HepG2 (cell line): Measurements from ENCODE around the gene DCAF8. TPM values are rescaled to one million over a fixed set of nuclear protein-coding genes. Genes with fewer than 3 reads are reported as not detected.

Experiments
- ATAC-seq: fragments of 200-7000 bp; cut with Tn5 transposase; 3 replicates; pipeline ENCODE4 v1.9.1; 2020; ENCODE audit warnings: mild to moderate bottlenecking, moderate library complexity
- BruUV-seq: library from RNA; stranded (reverse); fragments of 400-500 nt; replicated peaks from 2 replicates; lab custom pipeline; 2021; lab: Mats Ljungman, UMichigan
- CTCF ChIA-PET: fragments of 300-600 bp; formaldehyde crosslinking; extraction: SDS; loops from one replicate; lab custom pipeline; 2021; ENCODE audit warnings: low total read pairs, inconsistent platforms, low intra/inter-chr PET ratio; lab: Yijun Ruan, JAX
- POLR2A ChIA-PET: fragments of 350-600 bp; sonication (Branson Sonifier 250); formaldehyde crosslinking; loops from one replicate; lab custom pipeline; 2020; ENCODE audit warnings: antibody characterized with exemption, inconsistent platforms; lab: Yijun Ruan, JAX
- DNase-seq: peaks from one replicate; pipeline ENCODE4 v3.0.0-alpha.2; 2015; ENCODE audit warnings: low spot score
- FAIRE-seq: peaks from 3 replicates; lab custom pipeline; 2011; peaks lifted over from hg19 to GRCh38; lab: Jason Lieb, UNC
- H2AFZ ChIP-seq: one replicate; pipeline ENCODE4 v1.6.1; 2011; ENCODE audit warnings: low read length, inconsistent platforms
- H3K27ac ChIP-seq: fragments of 300-600 bp; 3 replicates; pipeline ENCODE4 v1.8.0; 2011; ENCODE audit warnings: mixed run types, mild to moderate bottlenecking, mixed read lengths, low read length, inconsistent platforms; ENCODE audit not compliant: insufficient read depth; ENCODE audit errors: extremely low read length
- H3K27me3 ChIP-seq, 2 experiments: fragments of 200-600 bp in 1 of 2; 2 replicates in 1 of 2; 3 replicates in 1 of 2; pipeline versions ENCODE4 v1.6.0 to v1.8.0; 2011; ENCODE audit warnings: low read length in 2 of 2, mild to moderate bottlenecking in 2 of 2, moderate library complexity in 2 of 2, inconsistent platforms in 1 of 2; ENCODE audit not compliant: insufficient read depth in 2 of 2, control insufficient read depth in 1 of 2
- H3K36me3 ChIP-seq, 2 experiments: fragments of 200-600 bp in 1 of 2; replicated peaks in 1 of 2; 2 replicates in 1 of 2; 3 replicates in 1 of 2; pipeline versions ENCODE4 v1.5.1 to v1.8.0; 2011; ENCODE audit warnings: low read length in 2 of 2, inconsistent platforms in 1 of 2; ENCODE audit not compliant: insufficient read depth in 2 of 2, control insufficient read depth in 1 of 2
- H3K4me1 ChIP-seq: 2 replicates; pipeline ENCODE4 v1.5.1; 2012; ENCODE audit warnings: low read length, inconsistent platforms; ENCODE audit not compliant: insufficient read depth
- H3K4me2 ChIP-seq: 2 replicates; pipeline ENCODE4 v1.6.0; 2011; ENCODE audit warnings: low read depth, low read length, inconsistent platforms
- H3K4me3 ChIP-seq, 3 experiments: fragments of 200-600 bp in 1 of 3; sonication (generic), shearing (Covaris generic) in 1 of 3; replicated peaks in 1 of 3; 2 replicates each; pipeline ENCODE4 v1.5.1; 2011 to 2016; ENCODE audit warnings: low read length in 3 of 3, inconsistent platforms in 2 of 3, low read depth in 2 of 3, mild to moderate bottlenecking in 2 of 3, control low read depth in 1 of 3, mixed read lengths in 1 of 3; ENCODE audit not compliant: insufficient read depth in 1 of 3
- H3K79me2 ChIP-seq: one replicate; pipeline ENCODE4 v1.6.1; 2011; ENCODE audit warnings: low read length, inconsistent platforms; ENCODE audit not compliant: insufficient read depth
- H3K9ac ChIP-seq: 2 replicates; pipeline ENCODE4 v1.6.0; 2011; ENCODE audit warnings: mild to moderate bottlenecking, low read depth, low read length, inconsistent platforms; ENCODE audit not compliant: insufficient read depth
- H3K9me3 ChIP-seq: 2 replicates; pipeline ENCODE4 v1.5.1; 2012; ENCODE audit warnings: mild to moderate bottlenecking, low read length
- H4K20me1 ChIP-seq: 2 replicates; pipeline ENCODE4 v1.6.0; 2011; ENCODE audit warnings: inconsistent platforms, mild to moderate bottlenecking, low read length, moderate library complexity; ENCODE audit not compliant: insufficient read depth
- AGO1 ChIP-seq: fragments of 200-400 bp; formaldehyde crosslinking; IDR thresholded peaks from 2 replicates; pipeline ENCODE4 v1.6.1; 2017; ENCODE audit warnings: mild to moderate bottlenecking, low read depth, low read length, moderate library complexity; ENCODE audit not compliant: poor library complexity, severe bottlenecking
- IRF2 ChIP-seq: IDR thresholded peaks from 2 replicates; pipeline ENCODE4 v1.6.1; 2018; ENCODE audit warnings: missing genetic modification reagents, missing compliant biosample characterization
- MEIS2 ChIP-seq: sonication (generic); formaldehyde crosslinking; IDR thresholded peaks from 2 replicates; pipeline ENCODE4 v1.9.0; 2021; ENCODE audit warnings: mild to moderate bottlenecking, missing genetic modification reagents
- POLR2G ChIP-seq: fragments of 200-400 bp; formaldehyde crosslinking; IDR thresholded peaks from 2 replicates; pipeline ENCODE4 v1.6.1; 2018; ENCODE audit warnings: mild to moderate bottlenecking, low read depth, low read length, moderate library complexity
- SRF ChIP-seq: IDR thresholded peaks from 2 replicates; pipeline ENCODE4 v1.6.1; 2011; ENCODE audit warnings: mild to moderate bottlenecking, low read depth, low read length, moderate library complexity
- TBX2 ChIP-seq: sonication (generic); formaldehyde crosslinking; IDR thresholded peaks from 2 replicates; pipeline ENCODE4 v1.5.0; 2020; ENCODE audit warnings: missing genetic modification reagents, mild to moderate bottlenecking, borderline replicate concordance
- TSC22D2 ChIP-seq: sonication (generic); formaldehyde crosslinking; IDR thresholded peaks from 2 replicates; pipeline ENCODE4 v1.5.1; 2020; ENCODE audit warnings: missing genetic modification reagents, mild to moderate bottlenecking, borderline replicate concordance
- ZBTB20 ChIP-seq: sonication (generic); formaldehyde crosslinking; IDR thresholded peaks from 2 replicates; pipeline ENCODE4 v1.8.1; 2023; ENCODE audit warnings: missing genetic modification reagents, low read depth, mild to moderate bottlenecking, borderline replicate concordance
- ZC3H4 ChIP-seq: sonication (generic); formaldehyde crosslinking; IDR thresholded peaks from 2 replicates; pipeline ENCODE4 v1.4.0; 2020; ENCODE audit warnings: missing genetic modification reagents, borderline replicate concordance
- ZNF253 ChIP-seq: sonication (generic); formaldehyde crosslinking; IDR thresholded peaks from 2 replicates; pipeline ENCODE4 v1.8.0; 2022; ENCODE audit warnings: mild to moderate bottlenecking, missing genetic modification reagents, borderline replicate concordance
- ZNF441 ChIP-seq: sonication (generic); formaldehyde crosslinking; IDR thresholded peaks from 2 replicates; pipeline ENCODE4 v1.7.0; 2021; ENCODE audit warnings: missing genetic modification reagents, borderline replicate concordance
- ZNF546 ChIP-seq: sonication (generic); formaldehyde crosslinking; conservative IDR thresholded peaks from 2 replicates; pipeline ENCODE4 v1.8.1; 2023; ENCODE audit warnings: mild to moderate bottlenecking, missing genetic modification reagents
- ZNF790 ChIP-seq: sonication (generic); formaldehyde crosslinking; IDR thresholded peaks from 2 replicates; pipeline ENCODE4 v1.8.0; 2022; ENCODE audit warnings: missing genetic modification reagents, mild to moderate bottlenecking, borderline replicate concordance
- WGBS: methylation state at CpG from one replicate; pipeline ENCODE4 v1.1.6; 2017; ENCODE audit warnings: low lambda C conversion rate; 5-methylcytosine and 5-hydroxymethylcytosine counted together
- in situ Hi-C: cut with HindIII; loops from 2 replicates; pipeline ENCODE4 v1.10.0; 2017; ENCODE audit warnings: low pct_unique_long_range_greater_than_20kb; ENCODE audit not compliant: extremely low pct_ligation_motif_present
- intact Hi-C: fragments of 100-400 bp; cut with micrococcal nuclease; formaldehyde crosslinking; loops from one replicate; pipeline ENCODE4 v1.10.0; 2022; ENCODE audit not compliant: unreplicated experiment
- polyA plus RNA-seq, 8 experiments: library from polyadenylated mRNA; depleted of rRNA in 3 of 8; stranded (reverse) in 7 of 8; unstranded in 1 of 8; fragments of >200 nt; fragmentation: Illumina TruSeq in 4 of 8; extraction: Trizol in 4 of 8; gene quantifications; 2 replicates each; pipeline versions ENCODE4 v1.2.1 to v1.2.3, GENCODE V29; 2011 to 2016; ENCODE audit warnings: low read depth in 4 of 8, missing spikeins in 1 of 8, mixed read lengths in 1 of 8; ENCODE audit not compliant: insufficient read depth in 1 of 8
- total RNA-seq, 5 experiments: library from RNA; depleted of rRNA; stranded (reverse); fragments of >200 nt; fragmentation: Illumina TruSeq; extraction: Trizol; gene quantifications; 2 replicates each; pipeline ENCODE4 v1.2.3, GENCODE V29; 2016; ENCODE audit warnings: low read depth in 1 of 5
- TF ChIP-seq, protein P1 (sequence below): sonication (generic); formaldehyde crosslinking; IDR thresholded peaks from 2 replicates; pipeline ENCODE4 v1.5.0; 2020; ENCODE audit warnings: mild to moderate bottlenecking, missing genetic modification reagents, borderline replicate concordance
- TF ChIP-seq, protein P2 (sequence below): sonication (generic); formaldehyde crosslinking; IDR thresholded peaks from 2 replicates; pipeline ENCODE4 v1.8.1; 2023; ENCODE audit warnings: mild to moderate bottlenecking, missing genetic modification reagents

DCAF8 gene
- total and polyA plus RNA-seq, 2 of the 13 experiments (the other 11 are each of a cell fraction or from before 2014, with no cell fraction given) = 73.4 to 79.8 TPM

DNA sequence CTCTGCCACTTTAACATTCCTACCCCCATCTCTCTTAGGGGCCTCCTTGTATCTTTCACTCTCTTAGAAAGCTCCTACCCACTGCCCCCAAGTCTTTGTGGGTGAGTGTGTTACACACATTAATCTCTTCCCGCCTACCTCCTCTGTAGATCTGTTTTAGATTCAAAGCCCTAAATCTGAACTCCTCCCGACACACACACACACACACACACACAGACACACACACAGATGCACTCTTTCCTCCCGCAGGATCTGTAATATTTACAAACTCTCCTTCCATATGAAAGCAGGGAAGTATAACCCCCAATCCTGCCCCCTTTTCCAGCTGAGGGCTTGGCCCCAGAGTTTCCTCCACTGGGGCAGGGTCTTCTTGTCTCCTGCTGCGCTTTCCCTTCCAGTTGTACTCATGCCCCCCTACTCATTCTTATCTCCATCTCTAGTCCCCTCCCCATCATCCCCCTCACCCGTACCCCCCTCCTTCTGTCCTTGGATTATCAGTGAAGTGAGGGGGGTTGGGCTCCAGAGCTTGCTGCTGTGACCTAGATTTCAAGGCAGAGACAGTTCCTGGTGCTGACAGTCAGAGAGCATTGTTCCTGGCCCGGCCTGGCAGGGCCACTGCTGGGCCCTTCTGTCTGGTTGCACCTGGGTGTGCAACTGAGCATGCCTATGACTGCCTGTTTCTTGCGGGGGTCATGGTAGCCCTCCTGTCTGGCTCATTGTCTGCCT is 52.9 kb downstream of the DCAF8 start:
- POLR2A ChIA-PET = no interaction called here
- no peak for ATAC-seq
- no peak for TF ChIP-seq IRF2
- no peak for TF ChIP-seq ZNF546 (CRISPR knock-in tag)
- TF ChIP-seq AGO1 = no peak
- TF ChIP-seq ZNF441 (CRISPR knock-in tag) = no peak
- TF ChIP-seq, protein P1, sequence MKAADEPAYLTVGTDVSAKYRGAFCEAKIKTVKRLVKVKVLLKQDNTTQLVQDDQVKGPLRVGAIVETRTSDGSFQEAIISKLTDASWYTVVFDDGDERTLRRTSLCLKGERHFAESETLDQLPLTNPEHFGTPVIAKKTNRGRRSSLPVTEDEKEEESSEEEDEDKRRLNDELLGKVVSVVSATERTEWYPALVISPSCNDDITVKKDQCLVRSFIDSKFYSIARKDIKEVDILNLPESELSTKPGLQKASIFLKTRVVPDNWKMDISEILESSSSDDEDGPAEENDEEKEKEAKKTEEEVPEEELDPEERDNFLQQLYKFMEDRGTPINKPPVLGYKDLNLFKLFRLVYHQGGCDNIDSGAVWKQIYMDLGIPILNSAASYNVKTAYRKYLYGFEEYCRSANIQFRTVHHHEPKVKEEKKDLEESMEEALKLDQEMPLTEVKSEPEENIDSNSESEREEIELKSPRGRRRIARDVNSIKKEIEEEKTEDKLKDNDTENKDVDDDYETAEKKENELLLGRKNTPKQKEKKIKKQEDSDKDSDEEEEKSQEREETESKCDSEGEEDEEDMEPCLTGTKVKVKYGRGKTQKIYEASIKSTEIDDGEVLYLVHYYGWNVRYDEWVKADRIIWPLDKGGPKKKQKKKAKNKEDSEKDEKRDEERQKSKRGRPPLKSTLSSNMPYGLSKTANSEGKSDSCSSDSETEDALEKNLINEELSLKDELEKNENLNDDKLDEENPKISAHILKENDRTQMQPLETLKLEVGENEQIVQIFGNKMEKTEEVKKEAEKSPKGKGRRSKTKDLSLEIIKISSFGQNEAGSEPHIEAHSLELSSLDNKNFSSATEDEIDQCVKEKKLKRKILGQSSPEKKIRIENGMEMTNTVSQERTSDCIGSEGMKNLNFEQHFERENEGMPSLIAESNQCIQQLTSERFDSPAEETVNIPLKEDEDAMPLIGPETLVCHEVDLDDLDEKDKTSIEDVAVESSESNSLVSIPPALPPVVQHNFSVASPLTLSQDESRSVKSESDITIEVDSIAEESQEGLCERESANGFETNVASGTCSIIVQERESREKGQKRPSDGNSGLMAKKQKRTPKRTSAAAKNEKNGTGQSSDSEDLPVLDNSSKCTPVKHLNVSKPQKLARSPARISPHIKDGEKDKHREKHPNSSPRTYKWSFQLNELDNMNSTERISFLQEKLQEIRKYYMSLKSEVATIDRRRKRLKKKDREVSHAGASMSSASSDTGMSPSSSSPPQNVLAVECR (CRISPR knock-in tag) = no peak
- TF ChIP-seq TBX2 (CRISPR knock-in tag) = no peak
- no peak for TF ChIP-seq ZBTB20 (CRISPR knock-in tag)
- TF ChIP-seq SRF = no peak
- no peak for TF ChIP-seq ZNF253 (CRISPR knock-in tag)
- TF ChIP-seq MEIS2 (CRISPR knock-in tag) = no peak
- TF ChIP-seq POLR2G = no peak
- no peak for TF ChIP-seq ZC3H4 (CRISPR knock-in tag)
- TF ChIP-seq TSC22D2 (CRISPR knock-in tag) = no peak
- TF ChIP-seq ZNF790 (CRISPR knock-in tag) = no peak
- TF ChIP-seq, protein P2, sequence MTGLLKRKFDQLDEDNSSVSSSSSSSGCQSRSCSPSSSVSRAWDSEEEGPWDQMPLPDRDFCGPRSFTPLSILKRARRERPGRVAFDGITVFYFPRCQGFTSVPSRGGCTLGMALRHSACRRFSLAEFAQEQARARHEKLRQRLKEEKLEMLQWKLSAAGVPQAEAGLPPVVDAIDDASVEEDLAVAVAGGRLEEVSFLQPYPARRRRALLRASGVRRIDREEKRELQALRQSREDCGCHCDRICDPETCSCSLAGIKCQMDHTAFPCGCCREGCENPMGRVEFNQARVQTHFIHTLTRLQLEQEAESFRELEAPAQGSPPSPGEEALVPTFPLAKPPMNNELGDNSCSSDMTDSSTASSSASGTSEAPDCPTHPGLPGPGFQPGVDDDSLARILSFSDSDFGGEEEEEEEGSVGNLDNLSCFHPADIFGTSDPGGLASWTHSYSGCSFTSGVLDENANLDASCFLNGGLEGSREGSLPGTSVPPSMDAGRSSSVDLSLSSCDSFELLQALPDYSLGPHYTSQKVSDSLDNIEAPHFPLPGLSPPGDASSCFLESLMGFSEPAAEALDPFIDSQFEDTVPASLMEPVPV (CRISPR knock-in tag) = no peak

More for the DNA sequence above, 52.9 kb downstream of the DCAF8 start:
- Histone ChIP-seq H3K4me1 (peaks cover 27% of the 10 kb centered on the region), H3K4me3 (no peak overlapping the region), H3K27me3 (no peaks in the 10 kb centered on the region), H3K9ac (no peak overlapping the region), H4K20me1 (no peaks in the 10 kb centered on the region), H3K36me3 (peaks cover 15 to 32% of the 10 kb centered on the region in 2 experiments), H2AFZ (no peak overlapping the region), H3K27ac (no peak overlapping the region), H3K79me2 (peaks cover 2% of the 10 kb centered on the region), H3K4me2 (no peak overlapping the region), H3K9me3 (no peaks in the 10 kb centered on the region)
- no TSS peak for BruUV-seq
- CTCF ChIA-PET = no interaction called here
- no peak for FAIRE-seq
- 86% methylated on average over 6 of the region's 7 CpGs for WGBS
- in situ Hi-C loops (loop anchor here (10.0 kb wide), 1 partner anchor 105 kb away; no protein-coding TSS in a partner anchor), intact Hi-C loops (no loop called here)
- no peak for DNase-seq
